Measurements from ENCODE around the gene MORF4L2. TPM values are rescaled to one million over a fixed set of nuclear protein-coding genes. Genes with fewer than 3 reads are reported as not detected.

MORF4L2 gene, protein sequence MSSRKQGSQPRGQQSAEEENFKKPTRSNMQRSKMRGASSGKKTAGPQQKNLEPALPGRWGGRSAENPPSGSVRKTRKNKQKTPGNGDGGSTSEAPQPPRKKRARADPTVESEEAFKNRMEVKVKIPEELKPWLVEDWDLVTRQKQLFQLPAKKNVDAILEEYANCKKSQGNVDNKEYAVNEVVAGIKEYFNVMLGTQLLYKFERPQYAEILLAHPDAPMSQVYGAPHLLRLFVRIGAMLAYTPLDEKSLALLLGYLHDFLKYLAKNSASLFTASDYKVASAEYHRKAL
- total RNA-seq, result 133 and 136 TPM in 2 replicates

DNA sequence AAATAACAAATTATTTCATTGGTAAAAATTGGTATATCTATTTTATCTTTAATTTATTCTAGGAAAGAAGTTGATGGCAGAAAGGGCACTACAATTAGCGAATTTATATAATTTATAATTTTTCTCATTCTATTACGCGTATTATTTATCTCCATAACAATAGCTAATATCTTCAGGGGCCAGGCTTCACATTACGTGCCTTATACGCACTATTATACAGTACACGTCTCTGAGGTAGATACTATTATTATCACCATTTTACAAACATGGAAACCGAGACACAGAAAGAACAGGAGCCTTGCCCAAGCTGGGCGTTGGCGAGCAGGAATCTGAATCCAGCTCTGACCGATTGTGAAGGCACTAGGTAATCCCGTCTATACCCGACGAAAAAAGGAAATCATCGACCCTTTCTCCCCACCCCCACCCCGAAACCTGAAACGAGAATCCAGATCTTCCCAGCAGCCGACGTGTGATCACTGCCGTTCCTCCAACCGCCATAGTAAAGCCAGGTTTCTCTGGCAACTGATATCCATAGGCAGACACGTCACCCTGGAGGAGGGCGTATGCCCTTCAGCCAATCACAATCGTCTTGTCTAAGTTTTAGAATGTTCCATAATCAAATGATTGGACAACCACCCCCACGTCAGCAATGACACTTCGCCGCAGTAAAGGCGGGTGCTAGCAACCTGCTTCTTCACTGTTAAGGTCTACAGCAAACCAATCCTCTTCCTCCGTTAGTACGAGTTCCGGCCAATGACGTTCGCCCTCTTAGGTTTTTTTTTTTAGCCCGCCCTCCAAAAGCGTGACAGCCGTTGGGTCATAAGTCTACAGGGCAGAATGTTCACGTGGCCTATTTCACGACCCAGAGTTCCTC is at the start of gene MORF4L2:
MORF4L2 (minus strand) TSS at position 501 of the 874 bp plus-strand sequence. CDS start 9,672 bp downstream, outside the sequence.
- intact Hi-C loops (cut with micrococcal nuclease), result loop anchor here (1.0 to 5.0 kb wide), 7 partner anchors 58 to 480 kb away; partner anchors contain the start of genes BEX4, FAM199X, SLC25A53 and TCEAL1

- intact Hi-C loops (cut with micrococcal nuclease), result no loop called here
Observed at GRCh38 chrX:103734125-103734760, 47.7 kb upstream of the MORF4L2 start.

GRCh38 chrX:103733017-103733416 is 46.5 kb upstream of the MORF4L2 start:
- intact Hi-C loops (cut with micrococcal nuclease), result no loop called here

GRCh38 chrX:103730796-103731493 is 44.4 kb upstream of the MORF4L2 start:
- intact Hi-C loops (cut with micrococcal nuclease), result no loop called here

- intact Hi-C loops (cut with micrococcal nuclease), result no loop called here
Observed at GRCh38 chrX:103730147-103730795, 43.8 kb upstream of the MORF4L2 start.

- intact Hi-C loops (cut with micrococcal nuclease), result no loop called here
Observed at GRCh38 chrX:103729015-103729414, 42.5 kb upstream of the MORF4L2 start.

DNA sequence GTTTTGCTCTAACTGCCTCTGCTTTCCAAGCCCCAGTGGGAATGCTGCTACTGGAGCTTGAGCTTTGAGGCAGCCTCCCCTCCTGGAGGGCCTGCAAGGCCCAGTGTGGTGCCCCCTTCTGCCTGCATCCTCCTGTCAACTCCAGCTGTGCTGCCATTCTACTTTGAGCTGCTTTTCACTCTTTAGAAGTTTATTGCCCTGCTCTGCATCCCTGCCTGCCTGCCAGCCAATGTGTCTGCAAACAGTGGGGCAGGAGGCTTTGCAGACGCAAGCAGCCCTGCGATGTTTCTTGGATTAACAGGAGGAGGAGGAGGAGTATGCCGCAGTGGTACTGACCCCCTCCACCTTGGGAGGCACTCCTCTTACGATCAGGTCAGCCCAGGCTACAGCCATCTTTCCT is 40.6 kb upstream of the MORF4L2 start:
- intact Hi-C loops (cut with micrococcal nuclease), result no loop called here

- intact Hi-C loops (cut with micrococcal nuclease), result no loop called here
Observed at GRCh38 chrX:103726477-103726876, 40.0 kb upstream of the MORF4L2 start.

- intact Hi-C loops (cut with micrococcal nuclease), result no loop called here
Observed at GRCh38 chrX:103722505-103722904, 36.0 kb upstream of the MORF4L2 start.

GRCh38 chrX:103718120-103718519 is 31.6 kb upstream of the MORF4L2 start:
- intact Hi-C loops (cut with micrococcal nuclease), result no loop called here

GRCh38 chrX:103716962-103717361 is 30.5 kb upstream of the MORF4L2 start:
- intact Hi-C loops (cut with micrococcal nuclease), result no loop called here

DNA sequence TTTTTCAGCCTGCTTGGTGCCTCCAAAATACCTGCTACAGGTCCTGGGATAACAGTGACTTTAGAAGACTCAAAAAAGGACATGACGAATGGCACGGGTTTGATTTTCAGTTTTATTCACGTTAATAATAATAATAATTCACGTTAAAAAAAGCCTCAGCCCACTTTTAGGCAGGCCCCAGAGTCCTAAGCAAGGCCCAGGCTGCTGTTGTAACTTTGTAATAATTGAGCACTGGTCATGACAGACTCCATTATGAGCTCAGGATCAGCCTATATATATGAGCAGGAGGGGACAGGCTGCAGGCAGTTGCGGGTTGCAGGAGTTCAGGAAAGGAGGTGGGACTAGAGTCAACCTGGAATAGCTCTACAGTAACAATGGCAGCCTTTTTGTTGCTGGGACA is 24.1 kb upstream of the MORF4L2 start, which contains the start of gene TMEM31:
TMEM31 (plus strand) TSS at position 301 of the 400 bp plus-strand sequence. CDS start 1,350 bp downstream, outside the sequence.
- intact Hi-C loops (cut with micrococcal nuclease), result loop anchor here (2.0 kb wide), 1 partner anchor 106 kb away; no protein-coding TSS in a partner anchor

DNA sequence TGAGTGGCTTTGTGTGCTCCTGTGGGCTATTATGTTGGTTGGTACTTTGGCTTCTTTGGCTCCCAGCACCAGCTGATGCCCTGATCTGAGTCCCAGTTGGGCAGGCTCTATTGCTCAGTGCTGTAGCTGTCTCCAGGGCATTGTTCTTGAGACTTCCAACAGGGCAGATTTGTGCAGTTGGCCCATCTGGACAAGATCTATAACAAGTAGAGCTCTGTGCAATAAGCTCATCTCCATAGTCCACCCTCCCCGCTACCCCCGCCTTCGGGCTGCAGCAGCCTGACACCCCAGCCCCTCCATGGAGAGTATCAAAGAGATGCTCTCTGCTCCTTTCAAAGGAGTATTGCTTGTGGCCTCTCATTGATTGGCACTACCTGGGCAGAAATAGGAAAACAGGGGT is 18.4 kb upstream of the MORF4L2 start:
- intact Hi-C loops (cut with micrococcal nuclease), result no loop called here

GRCh38 chrX:103699243-103699642 is 12.7 kb upstream of the MORF4L2 start:
- intact Hi-C loops (cut with micrococcal nuclease), result no loop called here

GRCh38 chrX:103697687-103698086 is 11.2 kb upstream of the MORF4L2 start:
- intact Hi-C loops (cut with micrococcal nuclease), result no loop called here

DNA sequence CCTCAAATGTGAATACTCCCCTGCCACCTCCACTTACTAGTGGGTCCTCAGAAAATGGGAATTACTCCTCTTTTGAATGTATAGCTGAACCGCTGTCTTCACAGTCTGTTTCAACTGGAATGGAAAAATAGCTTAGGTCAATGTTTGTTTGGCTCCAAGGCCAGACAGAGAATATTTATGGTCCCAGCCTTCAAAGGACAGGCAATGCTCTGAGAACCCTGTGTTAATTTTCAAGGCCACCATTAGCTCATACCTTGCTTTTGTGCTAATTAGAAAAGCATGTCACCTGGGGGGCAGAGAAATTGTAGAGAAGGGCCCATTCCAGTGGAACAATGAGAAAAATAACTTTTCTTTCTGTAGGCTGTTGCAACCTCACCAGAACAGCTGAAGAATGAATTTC is 4.6 kb upstream of the MORF4L2 start:
- intact Hi-C loops (cut with micrococcal nuclease), result no loop called here

GRCh38 chrX:103688946-103689345 is 2.4 kb upstream of the MORF4L2 start:
- intact Hi-C loops (cut with micrococcal nuclease), result loop anchor here (1.0 to 5.0 kb wide), 2 partner anchors 128 to 157 kb away; no protein-coding TSS in a partner anchor

GRCh38 chrX:103687696-103688201 is 1.2 kb upstream of the MORF4L2 start:
- intact Hi-C loops (cut with micrococcal nuclease), result loop anchor here (1.0 to 5.0 kb wide), 7 partner anchors 59 to 479 kb away; partner anchors contain the start of genes BEX4, FAM199X, SLC25A53 and TCEAL1

DNA sequence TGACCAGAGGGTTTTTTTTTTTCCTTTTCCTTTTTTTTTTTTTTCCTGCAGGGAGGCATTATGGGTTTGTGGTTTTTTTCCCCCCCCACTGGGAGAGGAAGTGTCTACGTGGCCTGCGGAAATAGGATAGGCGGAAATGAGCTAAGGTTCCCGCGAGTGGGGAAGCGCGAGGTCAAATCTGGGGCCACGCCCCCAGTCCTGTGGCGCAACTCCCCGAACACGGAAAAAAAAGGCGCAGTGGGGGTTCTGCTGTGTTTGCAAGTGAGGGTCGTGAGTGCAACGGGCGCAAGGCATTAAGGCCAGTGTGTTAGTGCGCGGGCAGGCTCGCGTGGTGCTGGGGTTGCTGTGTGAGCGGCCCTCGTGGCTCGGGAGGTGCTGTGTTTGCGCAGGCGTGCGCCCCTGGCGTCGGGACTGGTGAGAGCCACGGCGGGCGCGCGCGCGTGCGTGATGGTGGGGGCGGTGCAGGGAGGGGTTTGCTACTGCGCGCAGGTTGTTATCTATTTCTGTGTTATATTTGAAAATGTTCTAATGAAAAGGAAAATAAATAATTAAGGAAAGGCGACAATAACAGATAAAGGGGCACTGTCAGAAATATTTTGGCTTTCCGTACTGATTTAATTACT is 685 bp upstream of the MORF4L2 start:
- intact Hi-C loops (cut with micrococcal nuclease), result loop anchor here (1.0 to 5.0 kb wide), 6 partner anchors 58 to 479 kb away; partner anchors contain the start of genes BEX4, FAM199X, SLC25A53 and TCEAL1

All from T-helper 2 cell treated with Interferon-gamma antibody and Interleukin-4, amounts not matched to agents 100 ng/mL and 5 ng/mL, for 36 hours (primary cell).